Activated CD8-positive, alpha-beta T cell treated with anti-CD3 and anti-CD28 coated beads, Interleukin-2, amount 10 ng/mL, durations not matched to agents 7 days and 5 days (primary cell): ENCODE measurements around the gene FARP1. TPM values are rescaled to one million over a fixed set of nuclear protein-coding genes. Genes with fewer than 3 reads are reported as not detected.

ENCODE experiments used
- ATAC-seq: fragments of 150-1000 bp; cut with Tn5 transposase; one replicate; pipeline ENCODE4 v1.10.0; 2021; ENCODE audit warnings: moderate library complexity
- CTCF ChIA-PET: fragments of 350-600 bp; sonication (Branson Sonifier 250); formaldehyde crosslinking; loops from one replicate; lab custom pipeline; 2021; ENCODE audit warnings: antibody characterized with exemption; lab: Charles Lee
- POLR2A ChIA-PET: fragments of 350-600 bp; sonication (Branson Sonifier 250); formaldehyde crosslinking; loops from one replicate; lab custom pipeline; 2021; ENCODE audit warnings: antibody characterized with exemption; lab: Charles Lee
- DNase-seq: peaks from one replicate; pipeline ENCODE4 v3.0.0-alpha.2; 2020
- H3K27ac Mint-ChIP-seq: one replicate; pipeline ENCODE4 v1.8.0; 2021; ENCODE audit warnings: mild to moderate bottlenecking, mixed read lengths
- H3K27me3 Mint-ChIP-seq: one replicate; pipeline ENCODE4 v1.8.0; 2021; ENCODE audit warnings: low read depth, mixed read lengths
- H3K36me3 Mint-ChIP-seq: one replicate; pipeline ENCODE4 v1.8.0; 2021; ENCODE audit warnings: low read depth, mixed read lengths
- H3K4me1 Mint-ChIP-seq: one replicate; pipeline ENCODE4 v1.8.0; 2021; ENCODE audit warnings: low read depth, mixed read lengths
- H3K4me3 Mint-ChIP-seq: one replicate; pipeline ENCODE4 v1.8.0; 2021; ENCODE audit warnings: mild to moderate bottlenecking, mixed read lengths
- H3K9me3 Mint-ChIP-seq: one replicate; pipeline ENCODE4 v1.8.0; 2022; ENCODE audit warnings: mixed read lengths; ENCODE audit not compliant: insufficient read depth
- total RNA-seq, 2 experiments: library from RNA; stranded (reverse); gene quantifications; one replicate each; pipeline ENCODE4 v1.2.3, GENCODE V29; 2021

FARP1 gene
- total RNA-seq, 2 experiments from 2014 or later = 1.1 to 1.2 TPM

GRCh38 chr13:98349731-98350305 is 206.9 kb downstream of the FARP1 start:
- ChIA-PET POLR2A (no interaction called here), CTCF (no interaction called here)
- H3K4me3 Mint-ChIP-seq = no peak overlapping the region
- no peak overlapping the region for H3K27ac Mint-ChIP-seq
- no peaks in the 10 kb centered on the region for H3K36me3 Mint-ChIP-seq
- no peaks in the 10 kb centered on the region for H3K9me3 Mint-ChIP-seq
- DNase-seq (no peak), ATAC-seq (no peak)
- H3K4me1 Mint-ChIP-seq = no peaks in the 10 kb centered on the region
- no peaks in the 10 kb centered on the region for H3K27me3 Mint-ChIP-seq

- CTCF ChIA-PET = no interaction called here
- no peak for DNase-seq
- ATAC-seq = no peak
- H3K27me3 Mint-ChIP-seq = no peaks in the 10 kb centered on the region
- no peaks in the 10 kb centered on the region for H3K36me3 Mint-ChIP-seq
- no peak overlapping the region for H3K27ac Mint-ChIP-seq
- POLR2A ChIA-PET = no interaction called here
- no peak overlapping the region for H3K4me3 Mint-ChIP-seq
- no peaks in the 10 kb centered on the region for H3K9me3 Mint-ChIP-seq
- no peaks in the 10 kb centered on the region for H3K4me1 Mint-ChIP-seq
Measured at GRCh38 chr13:98350746-98351330, 207.9 kb downstream of the FARP1 start.

GRCh38 chr13:98351636-98352035 is 208.7 kb downstream of the FARP1 start:
- ATAC-seq (no peak), DNase-seq (no peak)
- Mint-ChIP-seq H3K9me3 (no peaks in the 10 kb centered on the region), H3K27ac (no peak overlapping the region), H3K4me3 (no peak overlapping the region), H3K27me3 (no peaks in the 10 kb centered on the region), H3K4me1 (no peaks in the 10 kb centered on the region), H3K36me3 (no peaks in the 10 kb centered on the region)
- POLR2A ChIA-PET = no interaction called here
- CTCF ChIA-PET = no interaction called here

GRCh38 chr13:98352226-98352625 is 209.3 kb downstream of the FARP1 start:
- ChIA-PET CTCF (no interaction called here), POLR2A (no interaction called here)
- Mint-ChIP-seq H3K27me3 (peaks cover 2% of the 10 kb centered on the region), H3K36me3 (no peaks in the 10 kb centered on the region), H3K4me1 (no peaks in the 10 kb centered on the region), H3K9me3 (no peaks in the 10 kb centered on the region), H3K4me3 (no peak overlapping the region), H3K27ac (no peak overlapping the region)
- no peak for DNase-seq
- no peak for ATAC-seq

GRCh38 chr13:98353750-98354149 is 210.9 kb downstream of the FARP1 start:
- ATAC-seq (no peak), DNase-seq (no peak)
- Mint-ChIP-seq H3K27ac (no peak overlapping the region), H3K9me3 (no peaks in the 10 kb centered on the region), H3K36me3 (no peaks in the 10 kb centered on the region), H3K4me1 (no peaks in the 10 kb centered on the region), H3K4me3 (no peak overlapping the region), H3K27me3 (peaks cover 6% of the 10 kb centered on the region)
- ChIA-PET POLR2A (no interaction called here), CTCF (no interaction called here)

GRCh38 chr13:98358937-98359336 is 216.0 kb downstream of the FARP1 start:
- Mint-ChIP-seq H3K4me3 (no peak overlapping the region), H3K27ac (no peak overlapping the region), H3K4me1 (no peaks in the 10 kb centered on the region), H3K9me3 (no peaks in the 10 kb centered on the region), H3K36me3 (no peaks in the 10 kb centered on the region), H3K27me3 (peaks cover 6% of the 10 kb centered on the region)
- ATAC-seq (no peak), DNase-seq (no peak)
- ChIA-PET POLR2A (no interaction called here), CTCF (no interaction called here)

GRCh38 chr13:98360545-98360944 is 217.7 kb downstream of the FARP1 start:
- no peaks in the 10 kb centered on the region for H3K4me1 Mint-ChIP-seq
- H3K27ac Mint-ChIP-seq = no peak overlapping the region
- H3K36me3 Mint-ChIP-seq = no peaks in the 10 kb centered on the region
- no peaks in the 10 kb centered on the region for H3K9me3 Mint-ChIP-seq
- no peak for ATAC-seq
- no peak overlapping the region for H3K4me3 Mint-ChIP-seq
- CTCF ChIA-PET = no interaction called here
- H3K27me3 Mint-ChIP-seq = peaks cover 6% of the 10 kb centered on the region
- DNase-seq = no peak
- POLR2A ChIA-PET = no interaction called here

GRCh38 chr13:98363326-98363725 is 220.4 kb downstream of the FARP1 start:
- no peaks in the 10 kb centered on the region for H3K27me3 Mint-ChIP-seq
- DNase-seq = no peak
- no peak for ATAC-seq
- POLR2A ChIA-PET = no interaction called here
- H3K9me3 Mint-ChIP-seq = no peaks in the 10 kb centered on the region
- no peak overlapping the region for H3K27ac Mint-ChIP-seq
- no peak overlapping the region for H3K4me3 Mint-ChIP-seq
- H3K4me1 Mint-ChIP-seq = no peaks in the 10 kb centered on the region
- CTCF ChIA-PET = no interaction called here
- H3K36me3 Mint-ChIP-seq = no peaks in the 10 kb centered on the region

- no peaks in the 10 kb centered on the region for H3K9me3 Mint-ChIP-seq
- no peak for ATAC-seq
- H3K36me3 Mint-ChIP-seq = no peaks in the 10 kb centered on the region
- H3K27ac Mint-ChIP-seq = no peak overlapping the region
- ChIA-PET POLR2A (no interaction called here), CTCF (no interaction called here)
- DNase-seq = no peak
- no peaks in the 10 kb centered on the region for H3K4me1 Mint-ChIP-seq
- no peak overlapping the region for H3K4me3 Mint-ChIP-seq
- H3K27me3 Mint-ChIP-seq = peaks cover 4% of the 10 kb centered on the region
Measured at GRCh38 chr13:98364179-98364578, 221.3 kb downstream of the FARP1 start.

- Mint-ChIP-seq H3K4me3 (no peak overlapping the region), H3K27me3 (peaks cover 4% of the 10 kb centered on the region), H3K9me3 (no peaks in the 10 kb centered on the region), H3K27ac (no peak overlapping the region), H3K36me3 (no peaks in the 10 kb centered on the region), H3K4me1 (no peaks in the 10 kb centered on the region)
- no peak for ATAC-seq
- ChIA-PET CTCF (no interaction called here), POLR2A (no interaction called here)
- no peak for DNase-seq
Measured at GRCh38 chr13:98364647-98365046, 221.8 kb downstream of the FARP1 start.

- no peak for DNase-seq
- Mint-ChIP-seq H3K4me3 (no peak overlapping the region), H3K9me3 (no peaks in the 10 kb centered on the region), H3K27me3 (peaks cover 4% of the 10 kb centered on the region), H3K36me3 (no peaks in the 10 kb centered on the region), H3K27ac (no peak overlapping the region), H3K4me1 (no peaks in the 10 kb centered on the region)
- POLR2A ChIA-PET = no interaction called here
- CTCF ChIA-PET = no interaction called here
- ATAC-seq = no peak
Measured at GRCh38 chr13:98365302-98365701, 222.4 kb downstream of the FARP1 start.

GRCh38 chr13:98366010-98366409 is 223.1 kb downstream of the FARP1 start:
- Mint-ChIP-seq H3K4me3 (no peak overlapping the region), H3K27me3 (peaks cover 4% of the 10 kb centered on the region), H3K4me1 (no peaks in the 10 kb centered on the region), H3K9me3 (no peaks in the 10 kb centered on the region), H3K27ac (no peak overlapping the region), H3K36me3 (no peaks in the 10 kb centered on the region)
- no peak for DNase-seq
- POLR2A ChIA-PET = no interaction called here
- CTCF ChIA-PET = no interaction called here
- ATAC-seq = no peak

- H3K4me1 Mint-ChIP-seq = no peaks in the 10 kb centered on the region
- peaks cover 4% of the 10 kb centered on the region for H3K27me3 Mint-ChIP-seq
- POLR2A ChIA-PET = no interaction called here
- H3K9me3 Mint-ChIP-seq = no peaks in the 10 kb centered on the region
- CTCF ChIA-PET = no interaction called here
- no peak overlapping the region for H3K4me3 Mint-ChIP-seq
- no peaks in the 10 kb centered on the region for H3K36me3 Mint-ChIP-seq
- no peak for DNase-seq
- no peak overlapping the region for H3K27ac Mint-ChIP-seq
- no peak for ATAC-seq
Measured at GRCh38 chr13:98366443-98366842, 223.5 kb downstream of the FARP1 start.
